Ishikawa (cell line): ENCODE measurements around the gene SLC9A9.

Source experiments
- CEBPB ChIP-seq: IDR thresholded peaks from 2 replicates; pipeline ENCODE4 v1.6.1; 2012
- CREB1 ChIP-seq: IDR thresholded peaks from 2 replicates; pipeline ENCODE4 v1.6.1; 2012; ENCODE audit warnings: low read depth
- EP300 ChIP-seq: IDR thresholded peaks from 2 replicates; pipeline ENCODE4 v1.6.1; 2012; ENCODE audit warnings: borderline replicate concordance
- FOXM1 ChIP-seq: IDR thresholded peaks from 2 replicates; pipeline ENCODE4 v1.6.1; 2012; ENCODE audit warnings: low read depth, borderline replicate concordance
- MAX ChIP-seq: IDR thresholded peaks from 2 replicates; pipeline ENCODE4 v1.6.1; 2012
- RAD21 ChIP-seq: IDR thresholded peaks from 2 replicates; pipeline ENCODE4 v1.6.1; 2012; ENCODE audit warnings: low read depth
- TAF1 ChIP-seq: IDR thresholded peaks from 2 replicates; pipeline ENCODE4 v1.6.1; 2012; ENCODE audit warnings: low read depth, mild to moderate bottlenecking
- YY1 ChIP-seq: IDR thresholded peaks from 2 replicates; pipeline ENCODE4 v1.6.1; 2012; ENCODE audit warnings: low read depth
- TF ChIP-seq, protein P1 (sequence below): IDR thresholded peaks from 2 replicates; pipeline ENCODE4 v1.6.1; 2012; ENCODE audit warnings: low read depth, mild to moderate bottlenecking
- TF ChIP-seq, protein P2 (sequence below): IDR thresholded peaks from 2 replicates; pipeline ENCODE4 v1.6.1; 2012

- TF ChIP-seq CEBPB (no peak), EP300 (no peak), CREB1 (no peak), RAD21 (no peak), TAF1 (no peak), MAX (no peak), FOXM1 (no peak), YY1 (no peak)
- TF ChIP-seq, protein P1, sequence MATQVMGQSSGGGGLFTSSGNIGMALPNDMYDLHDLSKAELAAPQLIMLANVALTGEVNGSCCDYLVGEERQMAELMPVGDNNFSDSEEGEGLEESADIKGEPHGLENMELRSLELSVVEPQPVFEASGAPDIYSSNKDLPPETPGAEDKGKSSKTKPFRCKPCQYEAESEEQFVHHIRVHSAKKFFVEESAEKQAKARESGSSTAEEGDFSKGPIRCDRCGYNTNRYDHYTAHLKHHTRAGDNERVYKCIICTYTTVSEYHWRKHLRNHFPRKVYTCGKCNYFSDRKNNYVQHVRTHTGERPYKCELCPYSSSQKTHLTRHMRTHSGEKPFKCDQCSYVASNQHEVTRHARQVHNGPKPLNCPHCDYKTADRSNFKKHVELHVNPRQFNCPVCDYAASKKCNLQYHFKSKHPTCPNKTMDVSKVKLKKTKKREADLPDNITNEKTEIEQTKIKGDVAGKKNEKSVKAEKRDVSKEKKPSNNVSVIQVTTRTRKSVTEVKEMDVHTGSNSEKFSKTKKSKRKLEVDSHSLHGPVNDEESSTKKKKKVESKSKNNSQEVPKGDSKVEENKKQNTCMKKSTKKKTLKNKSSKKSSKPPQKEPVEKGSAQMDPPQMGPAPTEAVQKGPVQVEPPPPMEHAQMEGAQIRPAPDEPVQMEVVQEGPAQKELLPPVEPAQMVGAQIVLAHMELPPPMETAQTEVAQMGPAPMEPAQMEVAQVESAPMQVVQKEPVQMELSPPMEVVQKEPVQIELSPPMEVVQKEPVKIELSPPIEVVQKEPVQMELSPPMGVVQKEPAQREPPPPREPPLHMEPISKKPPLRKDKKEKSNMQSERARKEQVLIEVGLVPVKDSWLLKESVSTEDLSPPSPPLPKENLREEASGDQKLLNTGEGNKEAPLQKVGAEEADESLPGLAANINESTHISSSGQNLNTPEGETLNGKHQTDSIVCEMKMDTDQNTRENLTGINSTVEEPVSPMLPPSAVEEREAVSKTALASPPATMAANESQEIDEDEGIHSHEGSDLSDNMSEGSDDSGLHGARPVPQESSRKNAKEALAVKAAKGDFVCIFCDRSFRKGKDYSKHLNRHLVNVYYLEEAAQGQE = no peak
- TF ChIP-seq, protein P2, sequence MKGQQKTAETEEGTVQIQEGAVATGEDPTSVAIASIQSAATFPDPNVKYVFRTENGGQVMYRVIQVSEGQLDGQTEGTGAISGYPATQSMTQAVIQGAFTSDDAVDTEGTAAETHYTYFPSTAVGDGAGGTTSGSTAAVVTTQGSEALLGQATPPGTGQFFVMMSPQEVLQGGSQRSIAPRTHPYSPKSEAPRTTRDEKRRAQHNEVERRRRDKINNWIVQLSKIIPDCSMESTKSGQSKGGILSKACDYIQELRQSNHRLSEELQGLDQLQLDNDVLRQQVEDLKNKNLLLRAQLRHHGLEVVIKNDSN = no peak
These were observed 218.5 kb downstream of the SLC9A9 start for GRCh38 chr3:143629726-143630125.
